Breast epithelium (tissue), 3 donors: ENCODE data around the gene ITGAE.
"Not testable (repeated sequence)": the region's sequence is repeated elsewhere in the genome, so short reads cannot be mapped to it uniquely, and the experiment has no call there.

Experiments
- CTCF ChIP-seq, 3 donors: fragments of 450-650 bp; IDR thresholded peaks; one replicate each; pipeline ENCODE4 v1.5.1; 2016 to 2017; ENCODE audit warnings: antibody characterized with exemption in 3 of 3, mild to moderate bottlenecking in 3 of 3, moderate library complexity in 3 of 3
- POLR2A ChIP-seq: fragments of 450-650 bp; IDR thresholded peaks from one replicate; pipeline ENCODE4 v1.6.1; 2016; ENCODE audit warnings: antibody characterized with exemption, mild to moderate bottlenecking, moderate library complexity
- POLR2AphosphoS5 ChIP-seq, 3 donors: sonication (generic); formaldehyde crosslinking; IDR thresholded peaks; one replicate each; pipeline ENCODE4 v1.6.1; 2017; ENCODE audit warnings: antibody characterized with exemption in 3 of 3

- TF ChIP-seq CTCF (IDR thresholded peaks at IDR 0.05); POLR2AphosphoS5 (IDR thresholded peaks at IDR 0.05); POLR2A: not testable (repeated sequence)
These were observed 7.7 kb downstream of the ITGAE start for GRCh38 chr17:3793258-3793657.
